GM10266 (cell line): ENCODE results near the gene MAPKAPK3.
A peak's percentile ranks its signal among the peaks of the same experiment; 100 is the strongest.

ENCODE experiments used
- DNase-seq: peaks from one replicate; pipeline ENCODE4 v3.0.0; 2012; ENCODE audit errors: extremely low spot score
- CTCF ChIP-seq: IDR thresholded peaks from 2 replicates; pipeline ENCODE4 v1.5.1; 2012; ENCODE audit warnings: mild to moderate bottlenecking, low read depth; ENCODE audit not compliant: control insufficient read depth, insufficient read depth; ENCODE audit errors: missing control alignments

MAPKAPK3 gene

GRCh38 chr3:50651445-50651844 lies 34.5 kb downstream of the MAPKAPK3 start:
- no peak for DNase-seq
- no peak for TF ChIP-seq CTCF

GRCh38 chr3:50651920-50652529 lies 35.1 kb downstream of the MAPKAPK3 start:
- TF ChIP-seq CTCF = no peak
- no peak for DNase-seq

GRCh38 chr3:50652709-50653108 lies 35.8 kb downstream of the MAPKAPK3 start:
- TF ChIP-seq CTCF = peak; percentile 64
- DNase-seq = peak; percentile 52

GRCh38 chr3:50653937-50654595 lies 37.1 kb downstream of the MAPKAPK3 start:
- no peak for DNase-seq
- TF ChIP-seq CTCF = no peak

GRCh38 chr3:50655009-50655830 lies 38.3 kb downstream of the MAPKAPK3 start:
- DNase-seq = no peak
- no peak for TF ChIP-seq CTCF

- no peak for DNase-seq
- no peak for TF ChIP-seq CTCF
Measured at GRCh38 chr3:50656417-50657195, 39.7 kb downstream of the MAPKAPK3 start.
